Measurements from ENCODE around the gene INTS11.

The INTS11 gene

DNA sequence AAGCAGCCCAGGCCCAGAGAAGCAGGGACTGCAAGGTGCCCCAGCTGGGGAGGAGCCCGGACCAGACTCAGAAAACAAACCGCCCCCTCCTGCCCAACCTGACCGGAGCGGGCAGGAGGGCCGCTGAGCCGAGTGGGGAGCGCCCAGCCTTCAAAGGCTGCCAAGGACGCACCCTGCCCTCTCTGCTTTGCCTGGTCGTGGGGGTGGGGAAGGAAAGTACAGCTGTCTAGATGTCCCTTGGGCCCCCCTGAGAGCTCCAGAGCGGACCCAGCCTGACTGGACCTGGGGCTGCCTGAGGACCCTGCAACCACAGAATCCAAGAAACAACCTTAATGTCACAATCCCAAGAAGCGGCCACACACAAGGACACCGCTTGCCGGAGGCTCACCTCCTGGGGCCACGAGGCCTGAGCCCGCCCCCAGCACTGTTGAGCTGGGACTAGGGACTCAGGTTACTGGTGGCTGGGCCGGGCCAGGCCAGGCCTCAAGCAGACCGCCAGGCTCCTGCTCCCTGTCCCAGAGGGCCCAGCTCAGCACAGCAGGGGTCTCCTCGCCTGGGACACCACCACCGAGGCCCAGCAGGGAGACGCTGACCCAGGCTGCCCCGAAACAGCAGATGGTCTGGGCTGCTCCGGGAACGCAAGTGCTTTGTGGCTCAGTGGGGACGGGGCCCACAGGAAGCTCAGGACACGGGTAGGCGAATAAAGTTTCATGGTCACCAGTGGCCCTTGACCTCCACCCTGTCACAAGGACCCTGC, 23.4 kb upstream of the INTS11 start:
- peak; percentile 48 for DNase-seq
- Histone ChIP-seq H3K4me1 (ENCODE audit: control insufficient read depth, insufficient read depth, low read depth, low read length) (peaks cover 71% of the 10 kb centered on the region), H3K27ac (ENCODE audit: low read length, poor library complexity, severe bottlenecking) (peak overlapping the region; percentile 75), H4K91ac (ENCODE audit: low read length) (peak overlapping the region; percentile 41), H2BK120ac (ENCODE audit: low read depth, low read length) (no peak overlapping the region), H3K14ac (ENCODE audit: low read length in 2 of 2) (peak overlapping the region in 1 of 2 experiments; percentile 99), H2AK5ac (ENCODE audit: low read length, severe bottlenecking) (peak overlapping the region; percentile 47), H2BK5ac (ENCODE audit: low read depth, low read length, poor library complexity, severe bottlenecking) (no peak overlapping the region), H3K9ac (ENCODE audit: low read length) (peak overlapping the region; percentile 89), H3K4me3 (ENCODE audit: insufficient read depth in 1 of 2, low read depth in 1 of 2, low read length in 2 of 2) (peak overlapping the region; percentile 84 to 91), H3K79me1 (replicated peaks; ENCODE audit: low read length, poor library complexity, severe bottlenecking) (peaks cover 9% of the 10 kb centered on the region), H2BK15ac (ENCODE audit: low read depth, poor library complexity, severe bottlenecking) (peak overlapping the region; percentile 38), H3K18ac (ENCODE audit: low read depth in 1 of 2, low read length in 2 of 2) (peak overlapping the region in 1 of 2 experiments; percentile 93), H3K9me3 (ENCODE audit: control insufficient read depth, low read length) (no peaks in the 10 kb centered on the region), H3K23ac (ENCODE audit: low read length in 2 of 2) (peak overlapping the region in 1 of 2 experiments; percentile 87), H2BK12ac (ENCODE audit: low read length in 2 of 2) (peak overlapping the region; percentile 8 to 12), H3K36me3 (ENCODE audit: control insufficient read depth in 1 of 2, insufficient read depth in 2 of 2, low read depth in 1 of 2, low read length in 2 of 2) (peaks cover 13 to 37% of the 10 kb centered on the region in 2 experiments), H3K27me3 (ENCODE audit: control insufficient read depth in 1 of 2, insufficient read depth in 1 of 2, low read length in 2 of 2) (no peaks in the 10 kb centered on the region), H2AFZ (ENCODE audit: low read depth, low read length) (no peak overlapping the region), H4K8ac (ENCODE audit: low read length) (peak overlapping the region; percentile 76), H3K4me2 (ENCODE audit: low read length, poor library complexity, severe bottlenecking) (peak overlapping the region; percentile 96), H3K4ac (ENCODE audit: low read depth in 1 of 2, low read length in 2 of 2) (peak overlapping the region; percentile 25 to 91)
- WGBS = 18% methylated on average over 25 of the region's 26 CpGs

GRCh38 chr1:1347026-1347595, 22.7 kb upstream of the INTS11 start:
- Histone ChIP-seq H4K8ac (ENCODE audit: low read length) (no peak overlapping the region), H3K4me1 (ENCODE audit: control insufficient read depth, insufficient read depth, low read depth, low read length) (peaks cover 70% of the 10 kb centered on the region), H3K4me2 (ENCODE audit: low read length, poor library complexity, severe bottlenecking) (peak overlapping the region; percentile 96), H3K18ac (ENCODE audit: low read depth in 1 of 2, low read length in 2 of 2) (peak overlapping the region in 1 of 2 experiments; percentile 16), H3K9ac (ENCODE audit: low read length) (peak overlapping the region; percentile 89), H3K14ac (ENCODE audit: low read length in 2 of 2) (no peak overlapping the region), H2BK5ac (ENCODE audit: low read depth, low read length, poor library complexity, severe bottlenecking) (no peak overlapping the region), H2BK120ac (ENCODE audit: low read depth, low read length) (no peak overlapping the region), H3K36me3 (ENCODE audit: control insufficient read depth in 1 of 2, insufficient read depth in 2 of 2, low read depth in 1 of 2, low read length in 2 of 2) (peaks cover 5 to 37% of the 10 kb centered on the region in 2 experiments), H3K27ac (ENCODE audit: low read length, poor library complexity, severe bottlenecking) (no peak overlapping the region), H3K23ac (ENCODE audit: low read length in 2 of 2) (no peak overlapping the region), H2AFZ (ENCODE audit: low read depth, low read length) (no peak overlapping the region), H3K4me3 (ENCODE audit: insufficient read depth in 1 of 2, low read depth in 1 of 2, low read length in 2 of 2) (peak overlapping the region in 1 of 2 experiments; percentile 91), H2BK15ac (ENCODE audit: low read depth, poor library complexity, severe bottlenecking) (no peak overlapping the region), H3K79me1 (replicated peaks; ENCODE audit: low read length, poor library complexity, severe bottlenecking) (peaks cover 15% of the 10 kb centered on the region), H3K4ac (ENCODE audit: low read depth in 1 of 2, low read length in 2 of 2) (no peak overlapping the region), H2BK12ac (ENCODE audit: low read length in 2 of 2) (peak overlapping the region in 1 of 2 experiments; percentile 2), H3K27me3 (ENCODE audit: control insufficient read depth in 1 of 2, insufficient read depth in 1 of 2, low read length in 2 of 2) (no peaks in the 10 kb centered on the region), H4K91ac (ENCODE audit: low read length) (no peak overlapping the region), H2AK5ac (ENCODE audit: low read length, severe bottlenecking) (no peak overlapping the region), H3K9me3 (ENCODE audit: control insufficient read depth, low read length) (no peaks in the 10 kb centered on the region)
- 91% methylated on average over 10 of the region's 10 CpGs for WGBS
- DNase-seq = no peak

DNA sequence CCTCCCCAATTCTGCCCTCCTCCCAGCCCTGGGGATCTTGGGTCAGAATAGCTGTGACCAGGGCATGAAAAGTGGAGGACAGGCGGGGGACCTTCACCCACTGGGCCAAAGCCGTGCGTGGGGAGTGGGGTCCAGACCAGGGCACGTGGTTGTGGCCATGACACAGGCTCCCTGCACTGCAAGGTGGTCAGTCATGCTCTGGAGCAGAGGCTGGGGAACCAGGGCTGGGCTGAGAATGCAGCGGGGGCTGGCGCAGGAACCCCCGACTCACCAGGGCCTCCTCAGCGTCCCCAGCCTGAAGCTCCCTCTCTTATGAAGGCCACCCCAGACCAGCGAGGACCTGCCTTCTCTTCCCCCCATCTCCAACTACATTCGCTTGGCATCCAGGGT, 22.0 kb upstream of the INTS11 start:
- H3K9me3 ChIP-seq (ENCODE audit: control insufficient read depth, low read length) = no peaks in the 10 kb centered on the region
- no peak overlapping the region for H2BK15ac ChIP-seq (ENCODE audit: low read depth, poor library complexity, severe bottlenecking)
- no peak overlapping the region for H2AK5ac ChIP-seq (ENCODE audit: low read length, severe bottlenecking)
- peak overlapping the region; percentile 89 for H3K9ac ChIP-seq (ENCODE audit: low read length)
- H3K4me1 ChIP-seq (ENCODE audit: control insufficient read depth, insufficient read depth, low read depth, low read length) = peaks cover 67% of the 10 kb centered on the region
- no peak overlapping the region for H3K18ac ChIP-seq (ENCODE audit: low read depth in 1 of 2, low read length in 2 of 2)
- H2BK120ac ChIP-seq (ENCODE audit: low read depth, low read length) = no peak overlapping the region
- DNase-seq = no peak
- no peak overlapping the region for H3K4me2 ChIP-seq (ENCODE audit: low read length, poor library complexity, severe bottlenecking)
- no peaks in the 10 kb centered on the region for H3K27me3 ChIP-seq (ENCODE audit: control insufficient read depth in 1 of 2, insufficient read depth in 1 of 2, low read length in 2 of 2)
- peak overlapping the region in 1 of 2 experiments; percentile 76 for H3K14ac ChIP-seq (ENCODE audit: low read length in 2 of 2)
- peak overlapping the region in 1 of 2 experiments; percentile 85 for H2BK12ac ChIP-seq (ENCODE audit: low read length in 2 of 2)
- peaks cover 5 to 40% of the 10 kb centered on the region in 2 experiments for H3K36me3 ChIP-seq (ENCODE audit: control insufficient read depth in 1 of 2, insufficient read depth in 2 of 2, low read depth in 1 of 2, low read length in 2 of 2)
- H2AFZ ChIP-seq (ENCODE audit: low read depth, low read length) = no peak overlapping the region
- H3K4ac ChIP-seq (ENCODE audit: low read depth in 1 of 2, low read length in 2 of 2) = peak overlapping the region in 1 of 2 experiments; percentile 35
- H3K23ac ChIP-seq (ENCODE audit: low read length in 2 of 2) = peak overlapping the region in 1 of 2 experiments; percentile 53
- WGBS = 97% methylated on average over 10 of the region's 10 CpGs
- peak overlapping the region; percentile 79 for H4K91ac ChIP-seq (ENCODE audit: low read length)
- H3K4me3 ChIP-seq (ENCODE audit: insufficient read depth in 1 of 2, low read depth in 1 of 2, low read length in 2 of 2) = peak overlapping the region in 1 of 2 experiments; percentile 91
- H3K79me1 ChIP-seq (replicated peaks; ENCODE audit: low read length, poor library complexity, severe bottlenecking) = peaks cover 17% of the 10 kb centered on the region
- no peak overlapping the region for H3K27ac ChIP-seq (ENCODE audit: low read length, poor library complexity, severe bottlenecking)
- no peak overlapping the region for H4K8ac ChIP-seq (ENCODE audit: low read length)
- no peak overlapping the region for H2BK5ac ChIP-seq (ENCODE audit: low read depth, low read length, poor library complexity, severe bottlenecking)

DNA sequence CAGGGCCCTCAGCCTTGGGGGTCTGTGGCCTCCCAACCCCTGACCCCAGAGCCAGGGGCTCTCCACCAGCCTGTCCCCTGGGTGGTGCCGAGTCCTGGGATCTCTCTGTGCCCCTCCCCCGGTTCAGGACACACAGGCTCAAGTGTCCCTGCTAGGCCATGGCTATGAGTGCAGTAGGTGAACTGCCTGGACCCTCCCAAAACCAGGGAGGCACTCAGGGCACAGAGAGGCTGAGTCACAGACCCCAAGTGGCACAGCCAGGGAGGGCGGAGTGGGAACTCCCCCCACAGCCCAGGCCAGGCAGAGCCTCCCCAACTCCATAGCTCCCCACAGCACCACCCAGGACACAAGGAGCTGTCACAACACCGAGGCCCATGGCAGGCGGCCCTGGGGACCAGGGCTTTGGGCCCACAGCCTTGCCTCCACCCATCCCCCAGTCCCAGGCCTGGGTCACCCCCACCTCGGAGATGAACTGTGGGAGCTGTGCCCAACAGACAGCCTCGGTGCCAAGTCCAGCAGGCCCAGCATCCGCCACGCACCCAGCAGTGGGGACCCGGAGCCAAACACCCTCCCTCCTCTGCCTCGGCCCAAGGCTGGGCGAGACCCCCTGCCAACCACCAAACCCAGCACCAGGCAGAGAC, 21.5 kb upstream of the INTS11 start:
- Histone ChIP-seq H3K18ac (ENCODE audit: low read depth in 1 of 2, low read length in 2 of 2) (no peak overlapping the region), H2AK5ac (ENCODE audit: low read length, severe bottlenecking) (peak overlapping the region; percentile 65), H3K79me1 (replicated peaks; ENCODE audit: low read length, poor library complexity, severe bottlenecking) (peaks cover 21% of the 10 kb centered on the region), H3K4me2 (ENCODE audit: low read length, poor library complexity, severe bottlenecking) (no peak overlapping the region), H3K9ac (ENCODE audit: low read length) (peak overlapping the region; percentile 89), H2BK15ac (ENCODE audit: low read depth, poor library complexity, severe bottlenecking) (no peak overlapping the region), H3K14ac (ENCODE audit: low read length in 2 of 2) (peak overlapping the region in 1 of 2 experiments; percentile 71), H2BK120ac (ENCODE audit: low read depth, low read length) (no peak overlapping the region), H4K91ac (ENCODE audit: low read length) (peak overlapping the region; percentile 78), H3K23ac (ENCODE audit: low read length in 2 of 2) (peak overlapping the region in 1 of 2 experiments; percentile 53), H3K4ac (ENCODE audit: low read depth in 1 of 2, low read length in 2 of 2) (peak overlapping the region in 1 of 2 experiments; percentile 35), H3K36me3 (ENCODE audit: control insufficient read depth in 1 of 2, insufficient read depth in 2 of 2, low read depth in 1 of 2, low read length in 2 of 2) (peaks cover 11 to 44% of the 10 kb centered on the region in 2 experiments), H3K9me3 (ENCODE audit: control insufficient read depth, low read length) (no peaks in the 10 kb centered on the region), H2BK5ac (ENCODE audit: low read depth, low read length, poor library complexity, severe bottlenecking) (no peak overlapping the region), H2AFZ (ENCODE audit: low read depth, low read length) (no peak overlapping the region), H3K27ac (ENCODE audit: low read length, poor library complexity, severe bottlenecking) (no peak overlapping the region), H3K27me3 (ENCODE audit: control insufficient read depth in 1 of 2, insufficient read depth in 1 of 2, low read length in 2 of 2) (no peaks in the 10 kb centered on the region), H3K4me3 (ENCODE audit: insufficient read depth in 1 of 2, low read depth in 1 of 2, low read length in 2 of 2) (peak overlapping the region in 1 of 2 experiments; percentile 91), H3K4me1 (ENCODE audit: control insufficient read depth, insufficient read depth, low read depth, low read length) (peaks cover 67% of the 10 kb centered on the region), H4K8ac (ENCODE audit: low read length) (no peak overlapping the region), H2BK12ac (ENCODE audit: low read length in 2 of 2) (no peak overlapping the region)
- 95% methylated on average over 11 of the region's 12 CpGs for WGBS
- no peak for DNase-seq
